Activated naive CD4-positive, alpha-beta T cell treated with anti-CD3 and anti-CD28 coated beads, Interleukin-2, amount 50 U/mL, for 24 hours (primary cell): ENCODE data around the gene GJD3.

ENCODE experiments used
- H3K27ac Mint-ChIP-seq: one replicate; pipeline ENCODE4 v1.8.0; 2021; ENCODE audit warnings: mild to moderate bottlenecking, mixed read lengths
- H3K27me3 Mint-ChIP-seq: one replicate; pipeline ENCODE4 v1.8.0; 2021; ENCODE audit warnings: mixed read lengths
- H3K36me3 Mint-ChIP-seq: one replicate; pipeline ENCODE4 v1.8.0; 2021; ENCODE audit warnings: mixed read lengths
- H3K4me1 Mint-ChIP-seq: one replicate; pipeline ENCODE4 v1.8.0; 2021; ENCODE audit warnings: mixed read lengths
- H3K4me3 Mint-ChIP-seq: one replicate; pipeline ENCODE4 v1.8.0; 2021; ENCODE audit warnings: mild to moderate bottlenecking, mixed read lengths
- H3K9me3 Mint-ChIP-seq: one replicate; pipeline ENCODE4 v1.8.0; 2021; ENCODE audit warnings: mixed read lengths

Gene GJD3

GRCh38 chr17:40317345-40317873 lies 47.1 kb downstream of the GJD3 start:
- Mint-ChIP-seq H3K27me3 (no peaks in the 10 kb centered on the region), H3K4me3 (peak overlapping the region; percentile 97), H3K4me1 (peaks cover 60% of the 10 kb centered on the region), H3K36me3 (peaks cover 2% of the 10 kb centered on the region), H3K9me3 (no peaks in the 10 kb centered on the region), H3K27ac (peak overlapping the region; percentile 94)

DNA sequence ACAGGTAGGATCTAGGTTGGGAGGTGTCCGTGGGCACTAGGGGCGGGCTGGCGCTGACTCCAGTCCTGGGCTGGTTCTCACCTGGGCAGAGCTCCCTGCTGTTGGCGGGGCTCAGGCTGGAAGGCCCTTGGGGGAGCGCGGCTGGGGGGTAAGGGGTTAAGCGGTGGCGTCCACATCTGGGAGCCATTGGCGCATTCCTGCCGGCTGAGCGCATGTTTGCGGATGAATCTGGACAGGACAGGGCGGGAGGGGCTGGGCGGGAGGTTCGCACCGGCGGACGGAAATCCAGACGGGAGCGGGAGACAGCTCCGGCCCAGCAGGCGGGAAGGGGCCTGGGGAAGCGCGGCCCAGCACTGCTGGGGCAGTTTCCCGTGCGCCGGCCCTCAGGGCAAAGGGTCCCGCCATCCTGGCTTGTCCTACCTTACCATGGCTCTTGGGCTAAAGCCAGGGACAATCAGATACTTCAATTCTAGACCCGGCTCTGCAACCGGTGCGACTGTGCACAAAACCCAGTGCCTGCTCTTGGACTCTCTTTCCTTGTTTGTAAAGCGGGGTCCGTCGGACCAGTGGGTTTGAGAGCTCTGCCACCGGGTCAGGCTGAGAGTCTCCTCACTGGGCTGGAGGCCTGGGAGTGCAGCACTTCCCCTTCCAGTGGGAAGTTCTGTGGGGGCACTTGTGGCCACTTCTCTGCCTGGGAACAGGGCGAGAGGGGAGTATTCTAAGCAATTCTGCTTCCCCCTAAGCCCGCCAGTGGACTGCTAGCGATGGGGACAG lies 47.8 kb downstream of the GJD3 start:
- peak overlapping the region; percentile 97 for H3K4me3 Mint-ChIP-seq
- H3K36me3 Mint-ChIP-seq, result peaks cover 2% of the 10 kb centered on the region
- no peaks in the 10 kb centered on the region for H3K9me3 Mint-ChIP-seq
- peaks cover 65% of the 10 kb centered on the region for H3K4me1 Mint-ChIP-seq
- no peaks in the 10 kb centered on the region for H3K27me3 Mint-ChIP-seq
- peak overlapping the region; percentile 46 for H3K27ac Mint-ChIP-seq

GRCh38 chr17:40315678-40316570 lies 48.6 kb downstream of the GJD3 start:
- Mint-ChIP-seq H3K27ac (peak overlapping the region; percentile 46), H3K27me3 (no peaks in the 10 kb centered on the region), H3K4me3 (peak overlapping the region; percentile 11), H3K36me3 (peaks cover 2% of the 10 kb centered on the region), H3K4me1 (peaks cover 67% of the 10 kb centered on the region), H3K9me3 (no peaks in the 10 kb centered on the region)

GRCh38 chr17:40315206-40315605 lies 49.3 kb downstream of the GJD3 start:
- no peak overlapping the region for H3K4me3 Mint-ChIP-seq
- peaks cover 63% of the 10 kb centered on the region for H3K4me1 Mint-ChIP-seq
- H3K27me3 Mint-ChIP-seq, result no peaks in the 10 kb centered on the region
- H3K36me3 Mint-ChIP-seq, result peaks cover 2% of the 10 kb centered on the region
- no peaks in the 10 kb centered on the region for H3K9me3 Mint-ChIP-seq
- no peak overlapping the region for H3K27ac Mint-ChIP-seq

- peaks cover 57% of the 10 kb centered on the region for H3K4me1 Mint-ChIP-seq
- H3K27ac Mint-ChIP-seq, result peak overlapping the region; percentile 25
- no peaks in the 10 kb centered on the region for H3K9me3 Mint-ChIP-seq
- H3K27me3 Mint-ChIP-seq, result no peaks in the 10 kb centered on the region
- H3K4me3 Mint-ChIP-seq, result peak overlapping the region; percentile 6
- H3K36me3 Mint-ChIP-seq, result no peaks in the 10 kb centered on the region
Observed at GRCh38 chr17:40314584-40314956, 50.0 kb downstream of the GJD3 start.

DNA sequence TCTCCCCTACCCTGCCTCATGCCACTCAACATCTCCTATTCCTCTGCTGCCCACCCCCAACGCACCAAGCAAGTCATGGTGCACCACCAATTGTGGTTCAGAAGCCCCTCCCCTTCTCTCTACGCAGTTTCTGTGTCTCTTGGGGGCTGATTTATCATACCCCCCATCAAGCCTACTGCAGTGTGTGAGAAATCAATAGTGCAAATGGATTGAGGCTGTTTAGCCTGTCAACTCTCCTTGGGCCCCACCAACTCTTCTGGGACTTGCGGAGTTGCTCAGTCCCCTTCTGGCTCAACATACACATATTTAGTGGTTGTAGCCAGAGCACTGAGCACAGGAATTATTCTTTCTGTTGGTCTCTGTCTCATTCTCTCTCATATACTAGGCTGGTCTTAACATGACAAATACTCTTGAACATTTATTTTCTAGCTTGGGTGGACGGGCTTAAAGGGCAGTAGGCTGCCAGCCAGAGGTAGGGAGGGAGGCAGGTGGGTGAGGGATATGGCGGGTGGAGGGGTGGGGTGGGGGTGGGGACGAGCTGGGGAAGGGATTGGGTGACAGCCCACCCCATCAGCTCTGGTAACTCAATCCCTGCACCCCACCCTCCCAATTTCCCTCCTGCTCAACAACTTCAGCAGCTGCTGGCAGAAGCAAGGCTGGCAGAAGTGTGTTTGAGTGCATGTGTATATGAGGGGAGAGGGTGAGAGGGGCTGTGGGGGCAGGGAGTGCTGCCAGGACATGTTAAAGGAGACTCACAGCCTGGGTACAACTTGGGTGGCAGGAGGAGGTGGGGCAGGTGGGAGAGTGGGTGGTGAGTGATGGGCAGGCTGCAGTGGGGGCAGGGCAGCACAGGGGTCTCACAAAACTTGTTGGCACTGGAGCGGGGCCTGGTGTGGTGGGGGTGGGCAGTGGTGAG lies 50.6 kb downstream of the GJD3 start:
- peaks cover 57% of the 10 kb centered on the region for H3K4me1 Mint-ChIP-seq

More for the DNA sequence above, 50.6 kb downstream of the GJD3 start:
- Mint-ChIP-seq H3K36me3 (no peaks in the 10 kb centered on the region), H3K4me3 (no peak overlapping the region), H3K27me3 (no peaks in the 10 kb centered on the region), H3K9me3 (no peaks in the 10 kb centered on the region), H3K27ac (peak overlapping the region; percentile 51)
